Activated gamma-delta T cell (primary cell): ENCODE data around the gene HOXB3.

Experiments
- DNase-seq: peaks from one replicate; lab custom pipeline; 2025; lab: John Stamatoyannopoulos, UW
- total RNA-seq, 2 donors: gene quantifications; one replicate each; lab custom pipeline; 2026; lab: John Stamatoyannopoulos, UW

HOXB3 gene
- 3.8 to 9.1 reads per million in 2 donors for total RNA-seq

DNA sequence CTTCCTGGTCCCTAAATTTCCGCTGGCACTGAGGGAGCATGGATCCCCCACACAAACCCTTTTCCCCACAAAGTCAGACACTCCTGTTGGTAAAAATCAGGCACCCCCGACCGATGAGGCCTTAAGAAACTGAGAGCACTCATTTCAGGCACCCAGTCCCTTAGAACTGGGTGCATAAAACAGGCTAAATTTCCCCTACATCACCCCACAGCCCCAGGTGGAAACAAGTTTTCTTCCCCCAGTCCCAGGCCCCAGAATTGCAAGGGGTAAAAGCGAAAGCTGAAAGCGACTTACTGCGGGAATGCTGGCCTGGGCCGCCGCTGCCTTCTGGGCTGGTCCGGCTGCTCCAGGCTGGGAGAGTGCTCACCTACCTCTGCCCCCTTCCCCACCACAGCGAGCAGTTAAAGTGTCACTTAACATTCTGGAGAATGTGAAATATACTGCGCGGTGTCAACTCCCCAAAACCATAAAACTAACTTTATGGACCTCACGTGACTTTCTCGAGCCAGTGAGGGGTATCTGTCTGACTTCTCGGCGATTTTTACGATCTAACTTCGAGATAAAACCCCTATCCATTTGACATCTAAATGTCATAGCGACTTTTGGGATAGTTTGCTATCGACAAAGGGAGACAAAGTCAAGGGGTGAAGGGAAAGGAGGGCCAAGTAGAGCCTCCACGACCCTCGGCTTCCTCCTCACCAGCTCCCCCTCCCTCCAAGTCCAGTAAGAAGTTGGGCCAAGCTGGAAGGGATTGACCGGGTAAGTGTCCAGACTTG is at the start of gene HOXB3:
Gene HOXB3 (minus strand): TSS at position 411 of the 776 bp plus-strand sequence. CDS start 37,767 bp downstream, outside the sequence.
- DNase-seq = no peak

DNA sequence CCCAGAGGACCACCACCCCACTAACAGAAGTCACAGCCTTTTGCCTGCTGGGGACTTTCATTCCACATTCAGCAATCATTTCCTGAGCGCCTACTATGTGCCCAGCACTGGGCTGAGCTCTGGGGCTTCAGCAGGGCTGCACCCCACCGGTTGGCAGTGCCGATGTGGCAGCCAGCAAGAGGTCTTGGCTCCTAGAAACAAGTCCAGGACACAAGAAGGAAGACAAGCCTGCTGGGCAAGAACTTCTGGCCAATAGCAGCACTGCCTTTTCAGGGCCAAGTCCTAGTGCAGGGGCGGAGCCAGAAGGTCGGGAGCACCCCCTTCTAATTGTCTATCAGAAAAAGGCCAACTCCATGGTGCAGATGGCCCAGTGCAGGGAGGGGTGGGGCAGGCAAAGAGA is 49.1 kb upstream of the HOXB3 start:
- DNase-seq = no peak

- no peak for DNase-seq
Observed at GRCh38 chr17:48637323-48638260, 47.6 kb upstream of the HOXB3 start.

- DNase-seq = no peak
Observed at GRCh38 chr17:48636177-48637018, 46.4 kb upstream of the HOXB3 start.

DNA sequence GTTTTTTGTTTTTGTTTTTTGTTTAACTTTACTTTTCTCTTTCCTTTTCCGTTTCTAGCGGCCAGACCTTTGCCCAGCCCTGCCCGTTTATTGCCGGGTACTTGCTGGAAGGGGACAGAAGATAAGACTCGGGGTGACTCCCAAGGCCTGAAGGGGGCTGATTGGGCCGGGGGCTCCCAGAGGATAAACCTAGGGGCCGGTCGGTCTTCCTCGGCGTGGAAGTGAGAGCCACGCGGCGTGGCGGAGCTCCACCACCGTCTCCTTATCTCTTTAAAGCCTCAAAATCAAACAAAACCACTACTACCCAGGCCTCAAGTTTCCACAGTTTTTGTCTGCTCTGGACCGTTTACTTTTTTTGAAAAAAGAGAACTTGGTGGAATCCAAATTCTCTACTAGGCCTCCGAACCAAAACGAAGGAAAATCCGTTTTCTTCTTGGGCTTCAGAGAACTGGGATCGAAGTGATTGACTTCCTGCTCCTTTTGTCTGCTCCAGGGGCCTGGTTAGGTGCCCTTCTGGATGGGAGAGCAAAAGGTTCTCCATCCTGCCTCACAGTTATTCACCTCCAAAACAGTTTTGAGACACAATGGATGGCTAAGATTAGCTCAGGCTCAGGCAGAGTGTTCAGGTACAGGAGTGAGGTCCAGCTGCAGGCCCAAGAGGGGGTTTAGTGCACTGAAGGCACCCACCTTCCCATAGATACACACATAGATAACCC is 44.6 kb upstream of the HOXB3 start:
- no peak for DNase-seq

DNA sequence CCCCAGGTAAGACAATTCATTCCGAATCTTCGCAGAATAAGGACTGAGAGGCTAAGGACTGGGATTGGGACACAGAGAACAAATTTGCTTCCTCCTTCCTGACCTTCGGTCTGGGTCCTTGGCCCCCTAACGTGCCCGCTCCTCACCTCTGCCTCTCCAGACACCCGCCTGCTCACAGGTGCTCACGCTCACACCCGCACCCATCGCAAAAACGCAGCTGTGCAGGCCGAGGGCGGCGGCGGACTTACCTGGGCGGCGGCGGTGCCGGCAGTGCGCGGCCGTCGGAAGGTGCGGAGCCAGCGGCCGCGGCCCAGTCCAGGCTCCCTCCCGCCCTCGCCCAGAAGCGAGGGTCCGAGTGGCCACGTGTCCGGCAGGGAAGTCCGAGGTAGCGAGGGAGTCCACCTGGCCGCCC is 43.2 kb upstream of the HOXB3 start:
- no peak for DNase-seq

DNA sequence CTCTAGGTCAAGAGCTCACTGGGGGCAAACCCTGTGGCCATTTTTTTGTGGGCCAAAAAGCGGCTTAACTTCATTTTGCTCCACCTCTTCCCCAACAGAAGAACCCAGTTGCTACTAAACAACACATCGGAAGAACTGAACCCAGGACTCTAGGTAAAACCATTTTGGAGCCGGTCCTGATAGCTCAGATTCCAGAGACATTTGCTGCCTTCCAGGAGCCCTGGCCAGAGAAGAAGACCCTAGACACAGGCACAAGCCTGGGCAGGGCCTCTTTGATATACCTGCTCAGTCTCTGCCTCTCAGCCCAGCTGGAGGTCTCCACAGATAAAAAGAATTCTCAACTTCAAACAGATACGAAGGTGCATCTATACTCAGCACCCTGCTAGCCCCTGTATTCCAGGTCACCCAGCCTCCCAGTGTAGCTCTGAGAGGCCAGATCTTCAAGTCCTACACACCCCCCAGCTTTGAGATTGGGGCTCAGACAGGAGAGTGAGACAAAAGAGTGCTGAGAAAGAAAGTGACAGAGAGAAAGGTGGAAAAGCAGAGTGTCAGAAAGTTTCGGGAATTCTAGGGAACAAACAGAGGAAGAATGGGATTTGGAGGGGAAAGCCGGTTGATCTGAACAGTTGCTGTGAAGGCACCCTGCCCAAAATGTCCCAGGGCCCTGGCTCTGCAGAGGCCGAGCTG is 42.7 kb upstream of the HOXB3 start:
- DNase-seq = no peak

DNA sequence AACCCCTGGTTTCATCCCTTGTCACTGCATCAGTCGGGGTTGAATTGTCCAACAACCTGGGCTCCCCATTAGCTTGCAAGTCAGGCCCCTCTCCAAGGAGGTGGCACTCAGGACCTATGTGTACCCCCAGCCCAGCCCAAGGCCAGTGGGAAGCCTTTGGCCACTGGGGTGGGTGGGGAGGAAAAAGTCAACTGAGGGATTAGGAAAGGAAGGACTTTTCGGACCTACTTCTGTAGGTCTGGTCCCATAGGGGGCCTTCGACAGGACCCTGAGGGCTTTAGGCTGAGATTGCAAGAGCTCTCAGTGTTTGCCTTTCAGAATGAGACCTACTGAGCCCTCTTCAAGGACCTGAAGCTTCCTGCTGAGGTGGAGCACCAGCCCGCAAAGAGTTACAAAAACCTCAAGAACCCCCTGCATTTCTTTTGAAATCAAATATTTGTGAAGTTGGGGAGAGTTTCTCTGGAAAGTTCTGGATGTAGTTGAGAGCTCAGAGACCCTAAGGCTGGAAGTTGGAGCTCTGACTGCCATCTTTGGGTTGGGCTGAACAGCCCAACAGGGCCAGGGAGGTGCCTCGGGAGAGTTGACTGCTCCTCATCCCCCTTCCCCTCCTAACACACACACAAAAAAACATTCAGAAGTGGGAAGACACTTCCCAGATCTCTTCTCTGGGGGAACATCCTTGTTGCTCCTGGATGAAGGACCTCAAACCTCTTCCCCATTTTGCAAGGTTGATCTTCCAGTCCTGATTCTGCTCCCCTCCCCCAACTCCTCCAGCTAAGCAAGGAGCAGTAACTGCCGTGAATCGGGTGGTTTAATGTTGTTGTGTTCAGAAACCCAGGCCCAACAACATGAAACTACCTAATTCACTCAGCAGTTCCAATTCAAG is 41.9 kb upstream of the HOXB3 start:
- DNase-seq = no peak

- no peak for DNase-seq
Observed at GRCh38 chr17:48630925-48631692, 41.1 kb upstream of the HOXB3 start.

DNA sequence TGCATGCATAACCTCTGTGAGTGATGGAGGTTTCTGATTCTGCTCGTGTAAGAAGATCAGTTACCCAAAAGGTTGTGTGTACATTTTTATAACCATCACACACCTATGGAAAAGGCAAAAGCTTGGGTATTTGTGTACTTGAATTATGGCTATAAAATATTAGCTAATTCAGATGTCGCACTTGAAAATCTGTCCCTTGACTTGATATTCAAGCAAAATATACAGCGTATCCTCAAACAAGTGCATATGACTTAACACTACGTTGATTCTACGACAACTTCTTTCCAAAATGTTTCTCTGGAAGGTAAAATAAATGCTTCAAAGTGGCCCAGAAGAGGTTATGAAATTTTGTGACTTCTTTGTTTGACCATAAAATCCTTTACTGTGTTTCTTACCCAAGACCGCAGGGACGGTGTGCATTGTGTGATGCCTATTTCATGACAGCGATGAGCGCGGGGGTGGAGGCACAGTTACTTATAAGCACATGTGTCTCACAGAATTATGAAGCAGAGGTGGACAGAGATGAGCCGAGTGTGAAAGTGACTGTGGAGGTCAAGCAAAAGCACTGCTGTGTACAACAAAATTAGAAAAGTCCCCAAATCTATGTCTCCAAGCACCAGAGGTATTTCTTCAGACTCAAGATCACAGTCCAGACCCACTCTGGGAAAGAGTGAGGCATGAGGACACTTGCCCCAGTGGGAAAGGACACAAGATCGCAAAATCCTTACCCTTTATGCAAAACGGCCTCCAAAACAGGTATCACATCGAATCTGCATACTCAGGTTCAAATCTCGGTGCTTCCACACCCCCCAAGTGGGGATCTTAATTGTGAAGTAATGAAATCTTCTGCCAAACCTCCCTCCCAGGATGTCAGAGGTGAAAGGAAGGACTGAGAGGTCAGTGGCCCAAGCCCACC is 40.2 kb upstream of the HOXB3 start:
- DNase-seq = no peak

- DNase-seq = no peak
Observed at GRCh38 chr17:48629411-48629759, 39.3 kb upstream of the HOXB3 start.

- no peak for DNase-seq
Observed at GRCh38 chr17:48628649-48629410, 38.8 kb upstream of the HOXB3 start.

DNA sequence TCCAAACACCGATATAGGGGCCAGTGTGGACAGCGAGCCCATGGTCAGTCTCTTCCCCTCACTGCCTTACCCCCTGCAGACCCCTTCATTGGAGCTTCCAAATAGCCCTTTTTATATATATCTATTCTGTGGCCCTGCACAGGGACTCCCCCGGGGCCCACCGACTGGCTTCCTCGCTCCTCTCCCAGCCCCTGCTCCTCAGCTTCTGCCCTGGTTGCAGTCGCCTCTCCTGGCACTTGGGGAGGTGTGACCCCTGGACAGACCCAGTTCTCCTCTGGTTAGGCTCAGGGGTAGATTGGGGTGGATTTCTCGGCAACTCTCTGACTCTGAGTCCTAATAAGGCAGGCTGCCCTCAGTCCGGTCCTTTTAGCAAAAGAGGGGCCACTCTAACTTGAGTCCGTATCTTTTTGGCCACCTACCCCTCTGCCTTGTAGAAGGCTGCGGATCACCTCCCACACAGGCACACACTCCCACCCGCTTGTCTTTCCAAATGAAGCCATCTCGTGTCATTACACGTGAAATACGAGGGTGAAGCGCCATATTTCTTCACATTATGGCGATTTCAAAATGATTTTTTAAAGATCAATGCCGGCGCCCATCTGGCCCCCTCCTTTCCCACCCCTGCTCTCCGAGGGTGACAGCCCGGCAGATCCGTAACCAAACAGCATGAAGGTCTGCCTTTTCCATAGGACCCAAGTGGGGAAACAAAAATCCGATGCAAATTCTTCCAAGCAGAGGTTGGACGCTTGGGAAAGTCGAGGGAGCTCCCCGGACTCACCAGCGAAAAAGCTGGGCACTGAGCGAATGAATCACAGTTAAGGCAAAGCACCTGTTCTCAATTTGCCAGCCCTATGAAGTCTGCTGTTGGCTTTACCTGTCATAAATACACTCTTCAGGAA is 37.8 kb upstream of the HOXB3 start:
- DNase-seq = no peak

DNA sequence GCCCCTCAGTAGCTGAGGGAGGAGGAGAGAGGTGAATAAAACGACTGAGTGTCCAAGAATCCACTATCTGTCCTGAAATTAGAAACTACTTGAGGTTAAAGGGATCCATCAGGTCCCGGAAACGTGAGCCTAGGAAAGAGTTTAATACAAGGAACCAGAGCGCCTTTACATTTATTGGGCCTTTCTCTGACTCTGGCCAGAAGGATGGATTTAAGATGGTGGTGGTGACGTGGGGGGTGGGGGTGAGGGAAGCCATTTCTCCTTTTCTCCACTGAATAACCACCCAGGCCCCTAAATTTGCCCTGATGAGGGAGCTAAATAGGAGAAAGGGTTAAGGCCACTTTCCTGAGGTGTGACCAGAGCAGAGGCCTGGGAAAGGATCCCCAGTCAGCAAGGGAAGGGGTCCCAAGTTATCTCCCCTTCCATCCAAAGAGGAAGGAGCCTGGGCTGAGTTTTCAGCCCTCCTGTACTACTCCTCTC is 37.1 kb upstream of the HOXB3 start:
- no peak for DNase-seq

GRCh38 chr17:48626245-48627117 is 36.4 kb upstream of the HOXB3 start, which contains the start of gene HOXB9:
Gene HOXB9, minus strand, starts transcription at chr17:48626358. Its CDS starts 89 bp downstream, at chr17:48626269.
- peak; percentile 43 for DNase-seq
